Endothelial cell (in vitro differentiated cells): Measurements from ENCODE around the gene MARCHF9. TPM values are rescaled to one million over a fixed set of nuclear protein-coding genes. Genes with fewer than 3 reads are reported as not detected.
A peak's percentile ranks its signal among the peaks of the same experiment; 100 is the strongest.

Experiments
- DNase-seq: peaks from one replicate; pipeline ENCODE4 v3.0.0; 2021; ENCODE audit warnings: low spot score
- H3K27ac Mint-ChIP-seq: one replicate; pipeline ENCODE4 v1.8.0; 2021; ENCODE audit warnings: mixed read lengths, inconsistent platforms; ENCODE audit not compliant: unreplicated experiment
- H3K27me3 Mint-ChIP-seq: one replicate; pipeline ENCODE4 v1.8.0; 2021; ENCODE audit warnings: mild to moderate bottlenecking, moderate library complexity, mixed read lengths, inconsistent platforms; ENCODE audit not compliant: unreplicated experiment
- H3K36me3 Mint-ChIP-seq: one replicate; pipeline ENCODE4 v1.8.0; 2021; ENCODE audit warnings: mild to moderate bottlenecking, low read depth, mixed read lengths, inconsistent platforms; ENCODE audit not compliant: unreplicated experiment
- H3K4me1 Mint-ChIP-seq: one replicate; pipeline ENCODE4 v1.8.0; 2021; ENCODE audit warnings: mild to moderate bottlenecking, mixed read lengths, inconsistent platforms; ENCODE audit not compliant: unreplicated experiment
- H3K4me3 Mint-ChIP-seq: one replicate; pipeline ENCODE4 v1.8.0; 2021; ENCODE audit warnings: mild to moderate bottlenecking, mixed read lengths, inconsistent platforms; ENCODE audit not compliant: unreplicated experiment
- H3K9me3 Mint-ChIP-seq: one replicate; pipeline ENCODE4 v1.8.0; 2021; ENCODE audit warnings: mixed read lengths, inconsistent platforms; ENCODE audit not compliant: unreplicated experiment
- total RNA-seq: library from RNA; stranded (reverse); fragmentation: NEBNext Ultra II Directional; extraction: Animal tissue kit (Norgen Biotek cat#: 25700); gene quantifications from one replicate; pipeline ENCODE4 v1.2.1, GENCODE V29; 2021; ENCODE audit not compliant: unreplicated experiment
- TF ChIP-seq, protein P1 (sequence below): fragments of 200-600 bp; sonication (generic); IDR thresholded peaks from one replicate; pipeline ENCODE4 v1.5.0; 2021; ENCODE audit warnings: antibody characterized with exemption; ENCODE audit not compliant: unreplicated experiment

MARCHF9 gene
- total RNA-seq, 1 donor from 2014 or later = 2.3 TPM

DNA sequence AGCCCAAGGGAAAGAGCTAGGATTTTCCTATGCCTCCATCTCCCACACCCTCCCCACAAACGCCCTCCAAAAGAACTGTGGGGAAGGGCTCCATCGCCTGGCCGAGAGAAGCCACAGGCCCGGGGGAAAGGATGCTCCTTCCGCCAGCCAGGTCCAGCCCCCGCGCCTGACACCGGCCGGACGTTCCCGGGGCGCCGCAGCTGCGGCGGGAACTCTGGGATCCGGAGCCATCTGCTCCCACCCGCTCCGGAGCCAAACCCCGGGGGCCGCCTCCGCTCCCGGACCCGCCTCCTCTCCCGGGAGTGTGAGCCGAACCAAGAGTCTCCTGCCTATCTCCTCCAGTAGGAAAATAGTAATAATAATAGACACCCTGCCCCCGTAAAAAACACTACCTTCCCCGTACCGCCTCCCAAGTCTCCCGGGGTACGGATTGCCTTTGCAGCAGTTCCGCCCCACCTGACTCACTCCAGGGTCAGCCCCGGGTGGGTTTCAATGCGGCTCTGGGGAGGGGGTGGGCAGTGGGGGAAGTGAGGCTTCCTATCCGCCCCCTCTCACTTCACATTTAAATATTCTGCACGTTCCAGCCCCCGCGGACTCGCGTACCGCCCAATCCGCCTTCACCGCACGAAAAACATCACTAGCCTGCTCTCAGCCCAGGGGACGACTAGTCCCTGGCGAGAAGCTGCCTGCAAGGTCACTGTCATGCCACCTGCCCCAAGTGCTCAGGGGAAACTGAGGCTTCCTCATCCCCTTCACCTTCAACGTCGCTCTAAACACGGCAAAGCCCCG lies 18.8 kb upstream of the MARCHF9 start:
- H3K4me1 Mint-ChIP-seq = peaks cover 34% of the 10 kb centered on the region
- TF ChIP-seq, protein P1, sequence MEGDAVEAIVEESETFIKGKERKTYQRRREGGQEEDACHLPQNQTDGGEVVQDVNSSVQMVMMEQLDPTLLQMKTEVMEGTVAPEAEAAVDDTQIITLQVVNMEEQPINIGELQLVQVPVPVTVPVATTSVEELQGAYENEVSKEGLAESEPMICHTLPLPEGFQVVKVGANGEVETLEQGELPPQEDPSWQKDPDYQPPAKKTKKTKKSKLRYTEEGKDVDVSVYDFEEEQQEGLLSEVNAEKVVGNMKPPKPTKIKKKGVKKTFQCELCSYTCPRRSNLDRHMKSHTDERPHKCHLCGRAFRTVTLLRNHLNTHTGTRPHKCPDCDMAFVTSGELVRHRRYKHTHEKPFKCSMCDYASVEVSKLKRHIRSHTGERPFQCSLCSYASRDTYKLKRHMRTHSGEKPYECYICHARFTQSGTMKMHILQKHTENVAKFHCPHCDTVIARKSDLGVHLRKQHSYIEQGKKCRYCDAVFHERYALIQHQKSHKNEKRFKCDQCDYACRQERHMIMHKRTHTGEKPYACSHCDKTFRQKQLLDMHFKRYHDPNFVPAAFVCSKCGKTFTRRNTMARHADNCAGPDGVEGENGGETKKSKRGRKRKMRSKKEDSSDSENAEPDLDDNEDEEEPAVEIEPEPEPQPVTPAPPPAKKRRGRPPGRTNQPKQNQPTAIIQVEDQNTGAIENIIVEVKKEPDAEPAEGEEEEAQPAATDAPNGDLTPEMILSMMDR = no peak
- H3K27ac Mint-ChIP-seq = peak overlapping the region; percentile 94
- DNase-seq = peak; percentile 61
- H3K27me3 Mint-ChIP-seq = peaks cover 34% of the 10 kb centered on the region
- H3K4me3 Mint-ChIP-seq = peak overlapping the region; percentile 90
- H3K36me3 Mint-ChIP-seq = peaks cover 32% of the 10 kb centered on the region
- H3K9me3 Mint-ChIP-seq = no peaks in the 10 kb centered on the region

DNA sequence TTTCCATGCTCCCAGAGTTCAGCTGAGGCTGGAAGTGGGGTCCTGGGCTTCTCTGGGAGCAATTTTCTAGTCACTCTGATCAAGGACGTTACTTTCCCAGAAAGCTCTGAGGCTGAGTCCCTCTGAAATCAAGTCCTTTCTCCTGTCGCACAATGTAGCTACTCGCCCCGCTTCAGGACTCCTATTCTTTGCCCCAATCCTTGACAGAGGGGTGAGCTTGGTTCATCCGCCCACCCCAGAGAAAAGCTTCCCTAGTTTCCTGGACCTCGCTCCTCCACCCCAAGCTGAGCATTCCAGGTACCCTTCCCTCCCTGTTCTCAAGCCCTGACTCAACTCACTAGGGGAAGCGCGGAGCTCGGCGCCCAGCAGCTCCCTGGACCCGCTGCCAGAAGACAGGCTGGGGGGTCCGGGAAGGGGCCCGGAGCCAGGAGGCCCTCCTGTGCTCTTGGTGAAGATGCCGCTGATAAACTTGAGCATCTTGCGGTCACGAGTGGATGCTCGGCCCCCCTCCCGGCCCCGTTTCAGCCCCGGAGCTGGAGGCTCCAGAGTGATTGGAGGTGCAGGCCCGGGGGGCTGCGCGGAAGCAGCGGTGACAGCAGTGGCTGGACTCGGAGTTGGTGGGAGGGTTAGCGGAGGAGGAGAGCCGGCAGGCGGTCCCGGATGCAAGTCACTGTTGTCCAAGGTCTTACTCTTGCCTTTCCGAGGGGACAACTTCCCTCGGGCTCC lies 18.0 kb upstream of the MARCHF9 start:
- DNase-seq = no peak
- peaks cover 38% of the 10 kb centered on the region for H3K27me3 Mint-ChIP-seq
- H3K36me3 Mint-ChIP-seq = peaks cover 28% of the 10 kb centered on the region
- H3K4me1 Mint-ChIP-seq = peaks cover 39% of the 10 kb centered on the region
- H3K4me3 Mint-ChIP-seq = peak overlapping the region; percentile 90
- H3K27ac Mint-ChIP-seq = peak overlapping the region; percentile 94
- TF ChIP-seq, protein P1 = no peak
- no peaks in the 10 kb centered on the region for H3K9me3 Mint-ChIP-seq

DNA sequence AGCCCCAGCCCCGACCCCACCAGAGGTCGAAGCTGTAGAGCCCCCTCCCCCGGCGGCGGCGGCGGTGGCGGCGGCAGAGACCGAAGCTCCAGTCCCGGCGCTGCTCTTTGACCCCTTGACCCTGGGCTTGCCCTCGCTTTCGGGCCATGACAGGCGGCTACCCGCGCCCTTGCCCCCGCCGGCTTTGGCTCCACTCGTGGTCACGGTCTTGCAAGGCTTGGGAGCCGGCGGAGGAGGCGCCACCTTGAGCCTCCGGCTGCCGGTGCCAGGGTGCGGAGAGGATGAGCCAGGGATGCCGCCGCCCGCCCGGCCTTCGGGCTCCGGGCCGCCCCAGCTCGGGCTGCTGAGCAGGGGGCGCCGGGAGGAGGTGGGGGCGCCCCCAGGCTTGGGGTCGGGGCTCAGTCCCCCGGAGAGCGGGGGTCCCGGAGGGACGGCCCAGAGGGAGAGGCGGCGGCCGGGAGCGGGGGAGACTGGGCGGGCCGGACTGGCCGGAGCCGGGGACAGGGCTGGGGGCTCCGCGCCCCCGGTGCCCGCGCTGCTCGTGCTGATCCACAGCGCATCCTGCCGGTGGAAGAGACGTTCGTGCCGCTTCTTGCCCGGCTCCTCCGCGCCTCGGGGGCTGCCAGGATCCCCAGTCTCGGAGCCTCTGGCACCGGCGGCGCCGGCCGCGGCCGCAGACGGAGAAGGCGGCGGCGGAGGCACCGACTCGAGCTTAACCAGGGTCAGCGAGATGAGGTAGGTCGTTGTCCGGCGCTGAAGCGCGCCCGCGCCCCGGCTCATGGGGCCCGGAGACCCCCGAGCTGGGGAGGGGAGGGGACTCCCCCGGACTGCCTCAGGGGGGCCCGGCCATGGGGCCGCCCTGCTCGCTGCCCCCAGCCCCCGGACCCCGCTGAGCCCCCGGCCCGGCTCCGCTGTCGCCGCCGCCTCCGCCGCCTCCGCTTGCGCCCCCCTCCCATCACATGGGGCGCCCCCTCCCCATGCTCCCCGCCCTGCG lies 17.1 kb upstream of the MARCHF9 start:
- H3K9me3 Mint-ChIP-seq = no peaks in the 10 kb centered on the region
- H3K4me1 Mint-ChIP-seq = peaks cover 36% of the 10 kb centered on the region
- peak; percentile 48 for DNase-seq
- peaks cover 24% of the 10 kb centered on the region for H3K36me3 Mint-ChIP-seq
- peaks cover 41% of the 10 kb centered on the region for H3K27me3 Mint-ChIP-seq
- no peak overlapping the region for H3K27ac Mint-ChIP-seq
- H3K4me3 Mint-ChIP-seq = no peak overlapping the region
- TF ChIP-seq, protein P1 = no peak

DNA sequence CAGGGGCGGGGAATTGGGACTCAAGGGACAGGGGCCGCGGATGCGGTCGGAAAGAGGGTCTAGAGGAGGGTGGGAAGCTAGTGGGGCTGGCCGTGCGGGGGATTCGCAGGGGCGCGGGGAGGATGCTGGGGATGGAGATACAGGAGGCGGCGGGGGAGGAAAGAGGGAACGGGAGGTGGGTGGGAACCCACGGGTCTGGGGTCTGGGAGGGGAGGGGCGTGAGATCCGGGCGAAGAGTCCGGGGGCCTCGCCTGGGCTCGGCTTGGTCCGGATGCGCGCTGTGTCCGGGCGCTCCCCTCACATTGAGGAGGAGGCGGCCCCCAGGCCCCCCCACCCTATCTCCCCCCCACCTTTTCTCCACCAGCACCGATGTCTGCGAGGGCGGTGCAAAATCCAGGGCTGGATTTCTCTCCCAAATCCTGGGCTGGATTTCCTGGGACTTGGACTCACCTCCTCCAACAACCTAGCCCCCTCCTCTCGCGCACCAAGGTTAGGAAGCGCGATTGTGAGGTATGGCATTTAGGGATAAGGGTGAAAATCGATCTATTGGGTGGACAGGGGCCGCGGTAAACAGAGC lies 16.2 kb upstream of the MARCHF9 start, which contains the start of gene AGAP2:
AGAP2 (minus strand) TSS at position 82 of the 577 bp plus-strand sequence. CDS start 496 bp downstream, outside the sequence.
- DNase-seq = peak; percentile 41
- peak within 1 kb of the TSS; percentile 59 for H3K27ac Mint-ChIP-seq
- peaks cover 24% of the 10 kb centered on the region for H3K36me3 Mint-ChIP-seq
- H3K9me3 Mint-ChIP-seq = no peaks in the 10 kb centered on the region
- peaks cover 41% of the 10 kb centered on the region for H3K27me3 Mint-ChIP-seq
- TF ChIP-seq, protein P1 = no peak
- peaks cover 36% of the 10 kb centered on the region for H3K4me1 Mint-ChIP-seq
- peak within 1 kb of the TSS; percentile 75 for H3K4me3 Mint-ChIP-seq
